CD4-positive, alpha-beta memory T cell (primary cell): ENCODE data around the gene KRT76. TPM values are rescaled to one million over a fixed set of nuclear protein-coding genes. Genes with fewer than 3 reads are reported as not detected.

Experiments
- CTCF ChIA-PET: fragments of 350-600 bp; sonication (Branson Sonifier 250); formaldehyde crosslinking; loops from one replicate; lab custom pipeline; 2021; ENCODE audit warnings: inconsistent platforms; ENCODE audit not compliant: partially characterized antibody; lab: Charles Lee
- POLR2A ChIA-PET: fragments of 350-600 bp; sonication (Branson Sonifier 250); formaldehyde crosslinking; loops from one replicate; lab custom pipeline; 2021; ENCODE audit not compliant: partially characterized antibody; lab: Charles Lee
- DNase-seq, 5 donors: peaks; one replicate each; pipeline versions ENCODE4 v3.0.0 to v3.0.0-alpha.2; 2020 to 2022; ENCODE audit warnings: mixed read lengths in 1 of 5
- H3K27ac ChIP-seq: one replicate; pipeline ENCODE4 v1.7.0; 2013; ENCODE audit warnings: low read depth, low read length
- H3K27me3 ChIP-seq: 2 replicates; pipeline ENCODE4 v1.7.0; 2013; ENCODE audit warnings: mild to moderate bottlenecking, low read length, moderate library complexity; ENCODE audit not compliant: insufficient read depth
- H3K36me3 ChIP-seq: 2 replicates; pipeline ENCODE4 v1.7.0; 2013; ENCODE audit warnings: mild to moderate bottlenecking, low read length, moderate library complexity; ENCODE audit not compliant: insufficient read depth
- H3K4me1 ChIP-seq: 2 replicates; pipeline ENCODE4 v1.7.0; 2013; ENCODE audit warnings: mild to moderate bottlenecking, low read length, moderate library complexity; ENCODE audit not compliant: insufficient read depth
- H3K4me3 ChIP-seq, 2 donors: one replicate each; pipeline ENCODE4 v1.7.0; 2013; ENCODE audit warnings: low read length in 2 of 2, mild to moderate bottlenecking in 1 of 2
- H3K9me3 ChIP-seq, 2 donors: one replicate each; pipeline ENCODE4 v1.7.0; 2013; ENCODE audit warnings: low read length in 2 of 2, control low read depth in 1 of 2; ENCODE audit not compliant: control insufficient read depth in 1 of 2
- H3K27ac Mint-ChIP-seq, 7 donors: one replicate each; pipeline ENCODE4 v1.8.0; 2020 to 2021; ENCODE audit warnings: mixed read lengths in 7 of 7, mild to moderate bottlenecking in 6 of 7, inconsistent platforms in 3 of 7, moderate library complexity in 3 of 7
- H3K27me3 Mint-ChIP-seq, 2 donors: one replicate each; pipeline ENCODE4 v1.8.0; 2020 to 2021; ENCODE audit warnings: mixed read lengths in 2 of 2
- H3K36me3 Mint-ChIP-seq, 2 donors: one replicate each; pipeline ENCODE4 v1.8.0; 2020 to 2021; ENCODE audit warnings: mixed read lengths in 2 of 2, inconsistent platforms in 1 of 2, mild to moderate bottlenecking in 1 of 2
- H3K4me1 Mint-ChIP-seq, 4 donors: one replicate each; pipeline ENCODE4 v1.8.0; 2020 to 2021; ENCODE audit warnings: mixed read lengths in 4 of 4, mild to moderate bottlenecking in 1 of 4
- H3K4me3 Mint-ChIP-seq, 8 donors: one replicate each; pipeline ENCODE4 v1.8.0; 2020 to 2021; ENCODE audit warnings: mixed read lengths in 8 of 8, mild to moderate bottlenecking in 7 of 8, moderate library complexity in 6 of 8, inconsistent platforms in 3 of 8
- H3K9me3 Mint-ChIP-seq, 8 donors: one replicate each; pipeline ENCODE4 v1.8.0; 2020 to 2021; ENCODE audit warnings: mixed read lengths in 8 of 8, mild to moderate bottlenecking in 5 of 8, inconsistent platforms in 3 of 8, moderate library complexity in 1 of 8
- intact Hi-C: fragments of 100-400 bp; cut with micrococcal nuclease; formaldehyde crosslinking; loops from one replicate; pipeline ENCODE4 v1.15.1; 2023
- polyA plus RNA-seq, 2 donors: library from polyadenylated mRNA; unstranded; fragments of 300-500 nt; fragmentation: Illumina TruSeq; gene quantifications; one replicate each; pipeline ENCODE4 v1.2.3, GENCODE V29; 2021
- total RNA-seq, 2 experiments: library from RNA; stranded (reverse); gene quantifications; one replicate each; pipeline ENCODE4 v1.2.3, GENCODE V29; 2021

KRT76 gene
- total and polyA plus RNA-seq, 4 experiments from 2014 or later: not detected

DNA sequence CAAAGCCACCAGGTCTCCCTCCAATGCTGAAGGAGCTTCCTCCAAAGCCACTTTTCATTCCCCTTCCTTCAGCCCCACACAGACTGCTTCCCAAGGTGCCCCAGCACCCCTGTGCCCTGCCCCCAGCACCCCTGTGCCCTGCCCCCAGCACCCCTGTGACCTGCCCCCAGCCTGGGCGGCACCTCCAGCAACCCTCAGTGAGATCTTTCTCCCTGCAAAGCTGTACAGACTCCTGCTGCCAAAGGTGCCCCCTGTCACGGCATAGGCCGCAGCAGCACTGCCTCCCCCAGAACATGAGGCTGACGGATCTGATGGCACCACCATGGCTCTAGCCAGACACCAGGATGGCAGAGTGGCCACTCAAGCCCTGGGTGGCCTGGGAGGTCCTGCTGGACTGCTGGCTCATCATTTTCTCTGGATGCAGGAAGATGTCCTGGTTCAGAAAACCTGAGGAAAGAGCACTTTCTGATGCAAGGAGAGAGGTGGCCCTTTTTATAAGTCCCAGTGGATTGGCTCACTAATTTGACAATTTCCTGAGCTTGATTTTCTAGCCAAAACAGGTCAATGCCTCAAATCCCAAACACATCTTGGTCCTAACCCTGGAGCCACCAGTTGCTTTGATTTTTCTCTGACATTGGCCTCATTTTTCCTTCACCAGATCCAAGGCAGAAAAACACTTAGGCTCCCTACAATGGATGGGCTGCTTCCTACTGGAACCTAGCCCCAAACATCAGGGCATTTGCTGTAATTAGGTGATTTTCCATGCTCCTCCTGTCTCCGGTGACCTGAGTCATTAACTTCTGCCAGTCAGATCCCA, 41.1 kb downstream of the KRT76 start:
- H3K9me3 ChIP-seq: no peaks in the 10 kb centered on the region
- Mint-ChIP-seq H3K27me3 (peaks cover 3 to 24% of the 10 kb centered on the region in 2 donors), H3K4me3 (no peak overlapping the region), H3K36me3 (no peaks in the 10 kb centered on the region), H3K4me1 (no peaks in the 10 kb centered on the region), H3K9me3 (no peaks in the 10 kb centered on the region), H3K27ac (no peak overlapping the region)
- intact Hi-C loops: no loop called here
- DNase-seq: no peak
- no peaks in the 10 kb centered on the region for H3K4me1 ChIP-seq
- no peaks in the 10 kb centered on the region for H3K27me3 ChIP-seq
- POLR2A ChIA-PET: no interaction called here
- CTCF ChIA-PET: no interaction called here
- no peak overlapping the region for H3K27ac ChIP-seq
- no peak overlapping the region for H3K4me3 ChIP-seq
- no peaks in the 10 kb centered on the region for H3K36me3 ChIP-seq

DNA sequence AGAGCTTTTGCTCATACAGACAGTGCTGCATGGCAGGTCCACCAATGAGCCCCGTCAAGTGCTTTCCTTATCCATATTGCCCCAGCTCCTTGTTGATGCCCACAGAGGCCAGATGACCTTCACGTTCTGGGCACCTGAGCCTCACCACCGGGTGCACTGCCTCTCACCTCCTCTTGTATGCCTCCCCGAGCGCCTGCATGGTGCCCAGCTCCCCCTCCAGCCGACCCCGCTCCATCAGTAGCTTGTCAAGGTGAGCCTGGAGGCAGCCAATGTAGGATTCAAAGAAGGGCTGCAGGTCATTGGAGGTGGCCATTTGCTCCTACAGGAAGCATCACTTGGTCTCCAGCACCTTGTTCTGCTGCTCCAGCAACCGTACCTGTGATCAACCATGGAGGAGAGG, 42.0 kb downstream of the KRT76 start:
- no peaks in the 10 kb centered on the region for H3K4me1 ChIP-seq
- no peak overlapping the region for H3K27ac Mint-ChIP-seq
- intact Hi-C loops: no loop called here
- CTCF ChIA-PET: interaction anchor here (1.0 to 1.3 kb wide), 2 partner anchors 150 to 407 kb away, joined by 3 read pairs; no protein-coding TSS in a partner anchor
- H3K36me3 ChIP-seq: no peaks in the 10 kb centered on the region
- POLR2A ChIA-PET: no interaction called here
- no peak overlapping the region for H3K27ac ChIP-seq
- H3K4me3 ChIP-seq: no peak overlapping the region
- peaks cover 0 to 2% (median 0%) of the 10 kb centered on the region in 8 donors for H3K9me3 Mint-ChIP-seq
- H3K4me3 Mint-ChIP-seq: no peak overlapping the region
- H3K36me3 Mint-ChIP-seq: no peaks in the 10 kb centered on the region
- H3K27me3 ChIP-seq: no peaks in the 10 kb centered on the region
- no peak for DNase-seq
- H3K27me3 Mint-ChIP-seq: peaks cover 3 to 30% of the 10 kb centered on the region in 2 donors
- no peaks in the 10 kb centered on the region for H3K4me1 Mint-ChIP-seq
- H3K9me3 ChIP-seq: no peaks in the 10 kb centered on the region

DNA sequence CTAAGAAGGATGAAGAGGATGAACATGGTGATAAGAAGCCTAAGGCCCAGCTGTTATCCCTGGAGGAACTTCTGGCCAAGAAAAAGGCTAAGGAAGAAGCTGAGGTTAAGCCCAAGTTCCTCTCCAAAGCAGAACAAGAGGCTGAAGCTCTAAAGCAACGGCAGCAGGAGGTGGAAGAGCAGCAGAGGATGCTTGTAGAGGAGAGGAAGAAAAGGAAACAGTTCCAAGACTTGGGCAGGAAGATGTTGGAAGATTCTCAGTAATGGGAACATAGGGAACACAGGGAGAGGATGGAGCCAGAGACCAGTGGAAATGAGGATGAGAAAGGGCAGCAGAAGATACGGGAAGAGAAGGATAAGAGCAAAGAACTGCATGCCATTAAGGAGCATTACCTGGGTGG, 46.4 kb downstream of the KRT76 start:
- no peak overlapping the region for H3K4me3 ChIP-seq
- Mint-ChIP-seq H3K27ac (no peak overlapping the region), H3K9me3 (peaks cover 0 to 2% (median 0%) of the 10 kb centered on the region in 8 donors), H3K4me3 (no peak overlapping the region), H3K36me3 (no peaks in the 10 kb centered on the region), H3K27me3 (peaks cover 1 to 23% of the 10 kb centered on the region in 2 donors), H3K4me1 (no peaks in the 10 kb centered on the region)
- H3K27me3 ChIP-seq: no peaks in the 10 kb centered on the region
- intact Hi-C loops: no loop called here
- ChIA-PET CTCF (no interaction called here), POLR2A (no interaction called here)
- H3K27ac ChIP-seq: no peak overlapping the region
- no peak for DNase-seq
- H3K9me3 ChIP-seq: no peaks in the 10 kb centered on the region
- no peaks in the 10 kb centered on the region for H3K4me1 ChIP-seq
- no peaks in the 10 kb centered on the region for H3K36me3 ChIP-seq

DNA sequence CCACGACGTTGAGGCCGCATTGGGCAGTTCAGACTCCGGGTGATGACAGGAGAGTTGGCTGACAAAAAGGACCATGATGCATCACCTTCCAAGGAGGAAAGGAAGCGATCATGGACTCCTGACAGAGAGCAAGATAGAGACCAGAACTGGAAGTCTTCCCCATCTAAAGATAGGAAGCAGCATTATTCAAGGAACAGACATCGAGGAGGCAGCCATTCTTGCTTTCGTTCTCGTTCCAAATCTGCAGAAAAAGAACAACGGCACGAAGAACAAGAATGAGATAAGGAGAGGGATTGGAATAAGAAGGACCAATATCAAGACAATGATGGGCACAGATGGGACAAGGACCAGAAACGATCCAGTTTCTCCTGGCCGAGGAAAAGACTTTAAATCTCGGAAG, 46.8 kb downstream of the KRT76 start:
- Mint-ChIP-seq H3K4me3 (no peak overlapping the region), H3K27ac (no peak overlapping the region), H3K4me1 (no peaks in the 10 kb centered on the region), H3K27me3 (peaks cover 2 to 23% of the 10 kb centered on the region in 2 donors), H3K9me3 (peaks cover 0 to 2% (median 0%) of the 10 kb centered on the region in 8 donors), H3K36me3 (no peaks in the 10 kb centered on the region)
- POLR2A ChIA-PET: no interaction called here
- H3K4me1 ChIP-seq: no peaks in the 10 kb centered on the region
- CTCF ChIA-PET: no interaction called here
- no peak overlapping the region for H3K4me3 ChIP-seq
- H3K9me3 ChIP-seq: no peaks in the 10 kb centered on the region
- intact Hi-C loops: no loop called here
- no peaks in the 10 kb centered on the region for H3K36me3 ChIP-seq
- no peak for DNase-seq
- no peaks in the 10 kb centered on the region for H3K27me3 ChIP-seq
- no peak overlapping the region for H3K27ac ChIP-seq

DNA sequence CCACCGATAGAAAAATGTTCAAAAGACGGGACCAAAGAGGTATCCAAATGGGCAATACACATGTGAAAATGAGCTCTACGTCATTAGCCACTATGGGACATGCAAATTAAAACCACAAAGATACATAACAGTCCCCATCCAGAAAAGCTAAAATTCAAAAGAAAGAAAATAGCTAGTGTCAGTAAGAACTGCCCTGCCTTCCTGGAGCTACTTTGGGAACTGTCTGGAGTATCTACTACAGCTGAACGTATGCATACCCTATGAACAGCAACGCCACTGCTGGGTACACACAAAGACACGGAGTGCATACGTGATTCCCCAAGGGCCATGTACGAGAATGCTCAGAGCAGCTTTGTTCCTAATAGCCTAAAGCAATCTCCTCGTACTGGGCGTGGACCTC, 48.0 kb downstream of the KRT76 start:
- Mint-ChIP-seq H3K36me3 (no peaks in the 10 kb centered on the region), H3K27ac (no peak overlapping the region), H3K4me3 (no peak overlapping the region), H3K4me1 (no peaks in the 10 kb centered on the region), H3K27me3 (peaks cover 4 to 16% of the 10 kb centered on the region in 2 donors), H3K9me3 (peaks cover 0 to 2% (median 0%) of the 10 kb centered on the region in 8 donors)
- H3K36me3 ChIP-seq: no peaks in the 10 kb centered on the region
- CTCF ChIA-PET: no interaction called here
- no peak overlapping the region for H3K4me3 ChIP-seq
- no peak for DNase-seq
- intact Hi-C loops: no loop called here
- no peak overlapping the region for H3K27ac ChIP-seq
- H3K9me3 ChIP-seq: no peaks in the 10 kb centered on the region
- no peaks in the 10 kb centered on the region for H3K4me1 ChIP-seq
- H3K27me3 ChIP-seq: no peaks in the 10 kb centered on the region
- POLR2A ChIA-PET: no interaction called here

DNA sequence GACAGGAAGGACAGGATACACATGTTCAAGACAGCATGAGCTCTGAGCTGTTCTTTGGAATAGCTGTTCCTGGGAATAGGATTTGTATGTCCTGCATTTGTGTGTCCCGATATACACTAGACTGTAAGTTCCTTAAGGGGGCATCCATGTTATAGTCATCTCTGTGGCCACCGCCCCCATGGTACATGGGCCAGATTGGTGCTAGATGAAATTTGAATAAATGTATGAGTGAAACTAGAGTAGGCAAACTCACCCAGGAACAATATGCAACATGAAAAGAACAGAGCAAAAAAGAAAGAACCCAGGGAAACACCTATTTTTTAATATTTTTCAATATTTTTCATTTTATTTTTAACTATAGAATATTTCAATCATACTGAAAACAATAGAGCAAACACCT, 48.8 kb downstream of the KRT76 start:
- no peak for DNase-seq
- Histone ChIP-seq H3K27ac (no peak overlapping the region), H3K9me3 (no peaks in the 10 kb centered on the region), H3K36me3 (no peaks in the 10 kb centered on the region), H3K4me1 (no peaks in the 10 kb centered on the region), H3K27me3 (no peaks in the 10 kb centered on the region), H3K4me3 (no peak overlapping the region)
- Mint-ChIP-seq H3K4me3 (no peak overlapping the region), H3K27me3 (peaks cover 4 to 13% of the 10 kb centered on the region in 2 donors), H3K36me3 (no peaks in the 10 kb centered on the region), H3K4me1 (no peaks in the 10 kb centered on the region), H3K9me3 (peaks cover 0 to 2% (median 0%) of the 10 kb centered on the region in 8 donors), H3K27ac (no peak overlapping the region)
- POLR2A ChIA-PET: no interaction called here
- intact Hi-C loops: no loop called here
- CTCF ChIA-PET: no interaction called here

DNA sequence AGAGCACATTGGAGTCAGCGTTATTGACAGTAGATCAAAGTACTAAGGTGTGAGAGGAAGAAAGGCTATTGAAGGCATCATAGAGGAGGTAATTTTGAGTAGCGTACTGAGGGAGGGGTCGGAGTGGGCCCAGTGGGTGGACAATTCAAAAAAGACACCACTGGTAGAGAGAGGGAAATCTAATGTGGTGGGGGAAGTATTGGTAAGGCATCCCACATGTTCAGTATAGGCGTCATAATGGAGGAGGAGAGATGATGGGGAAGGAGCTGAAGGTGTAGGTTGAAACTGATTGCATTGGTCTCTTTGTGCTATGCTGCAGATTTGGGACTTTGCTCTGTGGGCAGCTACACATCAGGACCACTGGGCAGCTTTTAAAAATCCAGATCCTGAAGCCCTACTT, 50.1 kb downstream of the KRT76 start:
- CTCF ChIA-PET: no interaction called here
- H3K36me3 Mint-ChIP-seq: no peaks in the 10 kb centered on the region
- no peak overlapping the region for H3K27ac Mint-ChIP-seq
- intact Hi-C loops: no loop called here
- H3K27me3 Mint-ChIP-seq: peaks cover 4 to 15% of the 10 kb centered on the region in 2 donors
- no peaks in the 10 kb centered on the region for H3K4me1 ChIP-seq
- H3K9me3 ChIP-seq: no peaks in the 10 kb centered on the region
- no peak overlapping the region for H3K27ac ChIP-seq
- no peak for DNase-seq
- POLR2A ChIA-PET: no interaction called here
- H3K9me3 Mint-ChIP-seq: peaks cover 0 to 2% (median 0%) of the 10 kb centered on the region in 8 donors
- no peak overlapping the region for H3K4me3 Mint-ChIP-seq
- no peaks in the 10 kb centered on the region for H3K4me1 Mint-ChIP-seq
- H3K27me3 ChIP-seq: no peaks in the 10 kb centered on the region
- no peaks in the 10 kb centered on the region for H3K36me3 ChIP-seq
- no peak overlapping the region for H3K4me3 ChIP-seq
